Measurements from ENCODE around the gene EPHA1.

EPHA1 gene

DNA sequence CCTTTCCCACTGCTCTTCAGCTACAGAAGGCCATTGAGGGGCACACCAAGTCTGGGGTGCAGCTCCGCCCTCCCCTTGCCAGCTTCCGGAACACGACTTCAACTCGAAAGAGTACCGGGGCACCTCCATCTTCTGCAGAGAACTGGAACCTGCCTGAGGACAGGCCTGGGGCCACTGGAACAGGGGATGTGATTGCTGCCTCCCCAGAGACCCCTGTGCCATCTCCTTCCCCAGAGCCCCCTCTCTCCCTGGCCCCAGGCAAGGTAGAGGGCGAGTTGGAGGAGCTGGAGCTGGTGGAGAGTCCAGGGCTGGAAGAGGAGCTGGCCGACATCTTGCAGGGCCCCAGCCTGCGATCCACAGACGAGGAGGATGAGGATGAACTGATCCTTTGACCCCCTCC lies 57.1 kb downstream of the EPHA1 start:
- Histone ChIP-seq H3K36me3 (ENCODE audit: control insufficient read depth in 1 of 2, insufficient read depth in 2 of 2, low read length in 2 of 2) (no peaks in the 10 kb centered on the region), H3K9me3 (ENCODE audit: control insufficient read depth in 1 of 2, low read length in 2 of 2) (no peaks in the 10 kb centered on the region), H3K27me3 (ENCODE audit: control insufficient read depth in 1 of 2, insufficient read depth in 2 of 2, low read length in 2 of 2) (no peaks in the 10 kb centered on the region), H3K9ac (ENCODE audit: low read depth in 1 of 2, low read length in 2 of 2) (no peak overlapping the region), H3K4me3 (ENCODE audit: low read depth in 1 of 2, low read length in 2 of 2) (no peak overlapping the region), H3K4me1 (ENCODE audit: control insufficient read depth in 1 of 2, insufficient read depth in 2 of 2, low read length in 2 of 2) (no peaks in the 10 kb centered on the region), H3K27ac (ENCODE audit: low read depth, low read length) (no peak overlapping the region)

DNA sequence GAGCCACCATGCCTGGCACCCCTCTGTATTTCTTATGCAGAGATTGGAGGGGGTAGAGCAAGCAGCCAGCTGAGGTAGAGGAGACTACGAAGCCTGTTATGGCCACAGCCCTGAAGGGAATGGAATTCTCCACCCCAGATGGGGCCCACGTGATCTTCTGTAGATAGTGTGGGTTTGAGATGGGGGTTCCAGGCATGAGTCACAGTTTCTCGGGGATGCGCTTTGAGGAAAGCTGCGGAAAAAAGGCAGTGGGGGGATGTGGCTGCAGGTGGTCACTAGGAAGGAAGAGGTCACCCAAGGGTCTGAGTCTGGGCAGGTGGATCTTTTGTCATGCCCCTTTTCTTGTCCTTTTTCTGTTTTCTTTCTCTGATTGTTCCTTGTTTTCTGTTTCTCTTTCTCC lies 57.6 kb downstream of the EPHA1 start:
- no peak overlapping the region for H3K27ac ChIP-seq (ENCODE audit: low read depth, low read length)
- H3K36me3 ChIP-seq (ENCODE audit: control insufficient read depth in 1 of 2, insufficient read depth in 2 of 2, low read length in 2 of 2) = no peaks in the 10 kb centered on the region
- no peak overlapping the region for H3K9ac ChIP-seq (ENCODE audit: low read depth in 1 of 2, low read length in 2 of 2)
- no peak overlapping the region for H3K4me3 ChIP-seq (ENCODE audit: low read depth in 1 of 2, low read length in 2 of 2)
- H3K9me3 ChIP-seq (ENCODE audit: control insufficient read depth in 1 of 2, low read length in 2 of 2) = no peaks in the 10 kb centered on the region
- H3K4me1 ChIP-seq (ENCODE audit: control insufficient read depth in 1 of 2, insufficient read depth in 2 of 2, low read length in 2 of 2) = no peaks in the 10 kb centered on the region
- H3K27me3 ChIP-seq (ENCODE audit: control insufficient read depth in 1 of 2, insufficient read depth in 2 of 2, low read length in 2 of 2) = no peaks in the 10 kb centered on the region

DNA sequence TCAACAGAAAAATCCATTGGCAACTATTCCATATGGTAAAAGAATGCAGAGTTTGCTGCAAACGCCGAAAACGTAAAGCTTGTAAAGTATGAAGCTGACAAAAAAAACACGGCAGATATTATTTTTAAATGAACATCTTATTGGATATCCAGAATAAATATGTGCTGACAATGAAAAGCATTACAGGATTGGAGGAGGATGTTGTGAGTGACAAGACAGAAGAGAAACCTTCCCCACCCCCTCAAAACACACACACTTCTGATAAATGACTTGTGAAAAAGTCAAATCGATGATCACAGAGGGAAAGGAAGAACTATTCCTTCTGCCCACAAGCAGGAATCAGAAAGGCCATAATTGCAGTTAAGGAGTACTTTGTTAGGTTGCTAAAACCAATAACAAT lies 60.7 kb downstream of the EPHA1 start:
- no peaks in the 10 kb centered on the region for H3K27me3 ChIP-seq (ENCODE audit: control insufficient read depth in 1 of 2, insufficient read depth in 2 of 2, low read length in 2 of 2)

DNA sequence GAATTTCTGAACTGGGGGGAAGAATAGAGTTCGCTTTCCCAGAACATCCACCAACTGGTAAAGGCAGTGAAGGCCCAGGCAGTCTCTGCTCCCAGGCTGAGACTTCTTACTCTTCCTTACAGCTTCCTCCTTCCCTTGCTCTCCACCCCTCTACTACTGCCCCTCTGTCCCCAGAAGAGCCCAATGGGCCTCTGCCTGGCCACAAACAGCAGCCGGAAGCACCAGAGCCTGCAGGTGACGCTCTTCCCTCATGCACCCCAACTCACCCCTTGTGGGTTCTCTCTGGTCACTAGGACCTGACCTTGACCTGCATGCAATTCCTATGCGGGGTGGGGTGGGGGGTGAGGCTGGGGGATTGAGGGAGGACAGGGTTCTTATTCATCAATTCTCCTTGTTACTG lies 62.6 kb downstream of the EPHA1 start:
- Histone ChIP-seq H3K9ac (ENCODE audit: low read depth in 1 of 2, low read length in 2 of 2) (peak overlapping the region in 1 of 2 donors; percentile 32), H3K36me3 (ENCODE audit: control insufficient read depth in 1 of 2, insufficient read depth in 2 of 2, low read length in 2 of 2) (no peaks in the 10 kb centered on the region), H3K9me3 (ENCODE audit: control insufficient read depth in 1 of 2, low read length in 2 of 2) (no peaks in the 10 kb centered on the region), H3K27me3 (ENCODE audit: control insufficient read depth in 1 of 2, insufficient read depth in 2 of 2, low read length in 2 of 2) (no peaks in the 10 kb centered on the region), H3K4me1 (ENCODE audit: control insufficient read depth in 1 of 2, insufficient read depth in 2 of 2, low read length in 2 of 2) (no peaks in the 10 kb centered on the region), H3K27ac (ENCODE audit: low read depth, low read length) (no peak overlapping the region), H3K4me3 (ENCODE audit: low read depth in 1 of 2, low read length in 2 of 2) (peak overlapping the region; percentile 18 to 50)

More for the DNA sequence above, 60.7 kb downstream of the EPHA1 start:
- H3K36me3 ChIP-seq (ENCODE audit: control insufficient read depth in 1 of 2, insufficient read depth in 2 of 2, low read length in 2 of 2) = no peaks in the 10 kb centered on the region
- H3K9ac ChIP-seq (ENCODE audit: low read depth in 1 of 2, low read length in 2 of 2) = no peak overlapping the region
- H3K4me3 ChIP-seq (ENCODE audit: low read depth in 1 of 2, low read length in 2 of 2) = no peak overlapping the region
- H3K4me1 ChIP-seq (ENCODE audit: control insufficient read depth in 1 of 2, insufficient read depth in 2 of 2, low read length in 2 of 2) = no peaks in the 10 kb centered on the region
- no peaks in the 10 kb centered on the region for H3K9me3 ChIP-seq (ENCODE audit: control insufficient read depth in 1 of 2, low read length in 2 of 2)
- H3K27ac ChIP-seq (ENCODE audit: low read depth, low read length) = no peak overlapping the region

DNA sequence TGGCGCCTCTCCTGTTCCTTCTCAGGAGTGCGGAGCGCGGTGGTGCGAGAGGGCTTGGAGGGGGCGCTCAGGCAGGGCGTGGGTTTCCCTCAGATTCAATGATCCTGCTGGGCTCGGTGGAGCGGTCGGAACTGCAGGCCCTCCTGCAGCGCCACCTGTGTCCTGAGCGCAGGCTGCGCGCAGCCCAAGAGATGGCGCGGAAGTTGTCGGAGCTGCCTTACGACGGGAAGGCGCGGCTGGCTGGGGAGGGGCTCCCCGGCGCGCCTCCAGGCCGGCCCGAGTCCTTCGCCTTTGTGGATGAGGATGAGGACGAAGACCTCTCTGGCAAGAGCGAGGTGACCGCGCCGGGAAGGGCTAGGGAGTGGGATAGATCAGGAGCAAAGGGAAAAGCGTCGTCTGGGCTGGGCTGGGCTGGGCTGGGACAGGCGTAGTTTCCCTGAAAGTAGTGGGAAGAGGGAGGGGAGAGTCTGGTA lies 63.2 kb downstream of the EPHA1 start:
- peak overlapping the region; percentile 18 to 50 for H3K4me3 ChIP-seq (ENCODE audit: low read depth in 1 of 2, low read length in 2 of 2)
- no peaks in the 10 kb centered on the region for H3K4me1 ChIP-seq (ENCODE audit: control insufficient read depth in 1 of 2, insufficient read depth in 2 of 2, low read length in 2 of 2)
- no peaks in the 10 kb centered on the region for H3K9me3 ChIP-seq (ENCODE audit: control insufficient read depth in 1 of 2, low read length in 2 of 2)
- no peaks in the 10 kb centered on the region for H3K36me3 ChIP-seq (ENCODE audit: control insufficient read depth in 1 of 2, insufficient read depth in 2 of 2, low read length in 2 of 2)
- H3K27ac ChIP-seq (ENCODE audit: low read depth, low read length) = no peak overlapping the region
- no peaks in the 10 kb centered on the region for H3K27me3 ChIP-seq (ENCODE audit: control insufficient read depth in 1 of 2, insufficient read depth in 2 of 2, low read length in 2 of 2)
- peak overlapping the region; percentile 32 to 40 for H3K9ac ChIP-seq (ENCODE audit: low read depth in 1 of 2, low read length in 2 of 2)

DNA sequence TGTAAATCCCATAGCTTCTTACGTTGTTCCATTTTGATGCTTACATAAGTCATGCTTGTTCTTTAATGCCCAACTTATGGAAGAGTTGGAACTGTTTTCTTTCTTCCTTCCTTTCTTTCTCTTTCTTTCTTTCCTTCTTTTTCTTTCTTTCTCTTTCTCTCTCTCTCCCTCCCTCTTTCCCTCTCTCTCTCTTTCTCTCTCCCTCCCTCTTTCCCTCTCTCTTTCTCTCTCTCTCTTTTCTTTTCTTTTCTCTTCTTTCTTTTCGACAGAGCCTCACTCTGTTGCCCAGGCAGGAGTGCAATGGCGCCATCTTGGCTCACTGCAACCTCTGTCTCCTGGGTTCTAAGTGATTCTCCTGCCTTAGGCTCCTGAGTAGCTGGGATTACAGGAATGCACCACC lies 65.1 kb downstream of the EPHA1 start:
- H3K9ac ChIP-seq (ENCODE audit: low read depth in 1 of 2, low read length in 2 of 2) = no peak overlapping the region
- no peaks in the 10 kb centered on the region for H3K36me3 ChIP-seq (ENCODE audit: control insufficient read depth in 1 of 2, insufficient read depth in 2 of 2, low read length in 2 of 2)
- no peak overlapping the region for H3K27ac ChIP-seq (ENCODE audit: low read depth, low read length)
- H3K9me3 ChIP-seq (ENCODE audit: control insufficient read depth in 1 of 2, low read length in 2 of 2) = no peaks in the 10 kb centered on the region
- H3K4me3 ChIP-seq (ENCODE audit: low read depth in 1 of 2, low read length in 2 of 2) = no peak overlapping the region
- no peaks in the 10 kb centered on the region for H3K27me3 ChIP-seq (ENCODE audit: control insufficient read depth in 1 of 2, insufficient read depth in 2 of 2, low read length in 2 of 2)
- no peaks in the 10 kb centered on the region for H3K4me1 ChIP-seq (ENCODE audit: control insufficient read depth in 1 of 2, insufficient read depth in 2 of 2, low read length in 2 of 2)

DNA sequence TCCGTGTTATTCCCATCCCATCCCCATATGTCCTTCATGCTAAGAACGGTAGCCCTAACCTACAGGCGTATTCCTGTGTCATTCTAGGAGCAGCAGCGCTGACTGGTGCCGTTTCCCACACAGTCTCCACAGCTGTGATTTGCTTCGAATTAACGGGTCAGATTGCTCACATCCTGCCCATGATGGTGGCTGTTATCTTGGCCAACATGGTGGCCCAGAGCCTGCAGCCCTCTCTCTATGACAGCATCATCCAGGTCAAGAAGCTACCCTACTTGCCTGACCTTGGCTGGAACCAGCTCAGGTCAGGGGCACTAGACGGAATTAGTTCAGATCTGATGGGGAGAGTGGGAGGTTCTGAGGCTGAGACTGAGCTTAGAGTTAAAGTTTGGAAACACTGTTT lies 66.8 kb downstream of the EPHA1 start:
- Histone ChIP-seq H3K27me3 (ENCODE audit: control insufficient read depth in 1 of 2, insufficient read depth in 2 of 2, low read length in 2 of 2) (no peaks in the 10 kb centered on the region), H3K4me1 (ENCODE audit: control insufficient read depth in 1 of 2, insufficient read depth in 2 of 2, low read length in 2 of 2) (no peaks in the 10 kb centered on the region)

More for the DNA sequence above, 66.8 kb downstream of the EPHA1 start:
- Histone ChIP-seq H3K27ac (ENCODE audit: low read depth, low read length) (no peak overlapping the region), H3K9me3 (ENCODE audit: control insufficient read depth in 1 of 2, low read length in 2 of 2) (no peaks in the 10 kb centered on the region), H3K9ac (ENCODE audit: low read depth in 1 of 2, low read length in 2 of 2) (no peak overlapping the region), H3K4me3 (ENCODE audit: low read depth in 1 of 2, low read length in 2 of 2) (no peak overlapping the region), H3K36me3 (ENCODE audit: control insufficient read depth in 1 of 2, insufficient read depth in 2 of 2, low read length in 2 of 2) (no peaks in the 10 kb centered on the region)

All from duodenal mucosa (tissue), 2 donors.